Thyroid gland (tissue), 4 donors: ENCODE data around the gene CCDC63. TPM values are rescaled to one million over a fixed set of nuclear protein-coding genes. Genes with fewer than 3 reads are reported as not detected.
"Not testable (repeated sequence)": the region's sequence is repeated elsewhere in the genome, so short reads cannot be mapped to it uniquely, and the experiment has no call there.

Experiments used
- DNase-seq, 2 donors: peaks; one replicate each; pipeline ENCODE4 v3.0.0-alpha.2; 2019
- H3K27ac ChIP-seq, 3 donors: fragments of 200-600 bp; sonication (generic); 1 replicate in 2 of 3; 2 replicates in 1 of 3; pipeline ENCODE4 v1.5.1; 2016 to 2019; ENCODE audit warnings: mild to moderate bottlenecking in 1 of 3, moderate library complexity in 1 of 3
- H3K27me3 ChIP-seq: fragments of 200-600 bp; sonication (generic); one replicate; pipeline ENCODE4 v1.5.1; 2019
- H3K36me3 ChIP-seq, 2 donors: fragments of 200-600 bp; sonication (generic); one replicate each; pipeline ENCODE4 v1.5.1; 2016 to 2019
- H3K4me1 ChIP-seq, 2 donors: fragments of 200-600 bp; sonication (generic); one replicate each; pipeline ENCODE4 v1.5.1; 2017 to 2019
- H3K4me3 ChIP-seq, 3 donors: fragments of 200-600 bp; sonication (generic); replicated peaks in 1 of 3; 1 replicate in 2 of 3; 2 replicates in 1 of 3; pipeline ENCODE4 v1.5.1; 2016; ENCODE audit warnings: mild to moderate bottlenecking in 1 of 3
- H3K9me3 ChIP-seq: fragments of 200-600 bp; sonication (generic); one replicate; pipeline ENCODE4 v1.5.1; 2017
- CTCF ChIP-seq, 6 experiments: fragments of 200-600 bp in 3 of 6; fragments of 450-650 bp in 3 of 6; sonication (generic) in 3 of 6; IDR thresholded peaks; one replicate each; pipeline ENCODE4 v1.5.1; 2016 to 2019; ENCODE audit warnings: antibody characterized with exemption in 6 of 6, mild to moderate bottlenecking in 2 of 6, inconsistent platforms in 1 of 6, moderate library complexity in 1 of 6
- POLR2A ChIP-seq, 2 donors: fragments of 450-650 bp; IDR thresholded peaks; one replicate each; pipeline ENCODE4 v1.6.1; 2017; ENCODE audit warnings: antibody characterized with exemption in 2 of 2, mild to moderate bottlenecking in 2 of 2, moderate library complexity in 1 of 2
- WGBS, 2 donors: methylation state at CpG; one replicate each; pipeline ENCODE4 v1.1.5; 2017; 5-methylcytosine and 5-hydroxymethylcytosine counted together
- intact Hi-C: fragments of 100-400 bp; cut with DNase I; formaldehyde crosslinking; loops from one replicate; pipeline ENCODE4 v1.15.1; 2023
- total RNA-seq, 4 donors: library from RNA; depleted of rRNA; stranded (reverse); fragments of >200 nt; gene quantifications; one replicate each; pipeline ENCODE4 v1.2.3, GENCODE V29; 2016

The CCDC63 gene
- total RNA-seq, 4 donors from 2014 or later: not detected

- no peak for DNase-seq
- no peak for TF ChIP-seq CTCF (IDR thresholded peaks at IDR 0.05)
- TF ChIP-seq POLR2A (IDR thresholded peaks at IDR 0.05): no peak
- H3K27me3 ChIP-seq: no peaks in the 10 kb centered on the region
- intact Hi-C loops: no loop called here
- no peaks in the 10 kb centered on the region for H3K4me1 ChIP-seq
- no peaks in the 10 kb centered on the region for H3K9me3 ChIP-seq
- H3K36me3 ChIP-seq: no peaks in the 10 kb centered on the region
- no peak overlapping the region for H3K27ac ChIP-seq
- 67 to 74% methylated on average over 2 of the region's 2 CpGs for WGBS, 2 donors
- no peak overlapping the region for H3K4me3 ChIP-seq
Observed at GRCh38 chr12:110948041-110948440, 101.3 kb downstream of the CCDC63 start.

GRCh38 chr12:110950466-110950865 lies 103.7 kb downstream of the CCDC63 start:
- H3K36me3 ChIP-seq, H3K27me3 ChIP-seq, DNase-seq, intact Hi-C loops, H3K4me3 ChIP-seq, H3K4me1 ChIP-seq, H3K27ac ChIP-seq, H3K9me3 ChIP-seq: not testable (repeated sequence)
- WGBS, 2 donors: 93% methylated on average over 2 to 5 of the region's 31 CpGs

- H3K36me3 ChIP-seq, H3K9me3 ChIP-seq, H3K27ac ChIP-seq, intact Hi-C loops, H3K4me3 ChIP-seq, DNase-seq, H3K27me3 ChIP-seq, H3K4me1 ChIP-seq: not testable (repeated sequence)
- 98% methylated on average over 11 of the region's 31 CpGs; no CpG with 5 or more reads in 1 of the 2 donors for WGBS, 2 donors
Observed at GRCh38 chr12:110950867-110951266, 104.1 kb downstream of the CCDC63 start.

Other genes starting within 250 kb of the CCDC63 start
- 100 to 1,000 TPM in 3 of 4 donors, 10 to 100 TPM in 1; 98.8 to 204 (median 125) TPM for gene TCTN1, start 232.9 kb upstream of the CCDC63 start, total RNA-seq
- 1 to 10 TPM; 4.4 to 6.9 (median 4.5) TPM for gene HVCN1, start 157.9 kb upstream of the CCDC63 start, total RNA-seq
- gene PPP1CC, start 104.1 kb upstream of the CCDC63 start, total RNA-seq: 100 to 1,000 TPM in 3 of 4 donors, 10 to 100 TPM in 1; 85.3 to 154 (median 118) TPM
- not detected for gene MYL2, start 73.6 kb downstream of the CCDC63 start, total RNA-seq
- 10 to 100 TPM in 2 of 4 donors, 1 to 10 TPM in 2; 2.6 to 12.4 (median 10.5) TPM for gene CUX2, start 187.2 kb downstream of the CCDC63 start, total RNA-seq